ENCODE measurements around the gene WDR18. TPM values are rescaled to one million over a fixed set of nuclear protein-coding genes. Genes with fewer than 3 reads are reported as not detected.

WDR18 gene
- total and polyA plus RNA-seq, 2 of the 8 experiments (the other 6 are each of a cell fraction or from before 2014, with no cell fraction given) = 87.7 to 177 TPM

DNA sequence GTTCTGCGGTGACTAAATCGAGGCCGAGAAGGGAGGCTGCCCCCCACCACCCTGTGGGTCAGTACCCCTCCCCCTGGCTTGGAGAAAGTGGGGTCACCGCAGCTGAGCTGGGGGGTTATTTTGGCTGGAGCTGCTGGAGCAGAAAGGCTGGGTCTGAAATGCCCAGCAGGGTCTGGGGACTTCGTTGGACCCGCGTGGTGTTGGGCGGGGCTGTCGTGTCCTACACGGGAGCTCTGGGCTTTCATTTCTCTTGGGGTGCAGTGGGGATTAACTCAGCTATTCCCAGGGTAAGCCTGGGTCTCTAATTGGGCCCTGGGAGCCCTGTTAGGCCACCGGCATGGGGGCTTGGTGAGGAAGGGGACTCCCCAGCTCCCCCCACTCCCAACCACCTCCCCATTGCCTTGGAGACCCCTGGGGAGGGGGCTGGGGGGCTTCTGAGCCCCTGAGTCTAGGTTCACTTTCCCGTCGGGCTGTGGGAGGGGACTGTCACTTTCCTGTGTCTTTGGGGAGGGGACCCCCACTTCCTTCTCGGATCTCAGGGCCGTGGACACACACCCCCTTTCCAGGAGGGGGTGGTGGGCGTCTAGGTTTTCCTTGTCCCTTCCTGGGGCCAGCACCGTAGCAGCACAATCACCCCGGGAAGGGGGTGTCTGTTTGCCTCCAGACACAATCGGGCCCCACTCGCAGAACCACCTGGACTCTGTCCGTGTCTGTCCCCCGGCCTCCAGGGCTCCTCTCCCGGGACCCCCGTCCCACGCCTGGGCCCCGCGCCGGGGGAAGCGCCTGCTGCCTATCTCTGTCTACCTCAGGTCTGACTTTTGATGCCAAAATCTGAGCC is 10.2 kb upstream of the WDR18 start (continued):
- TF ChIP-seq, protein P1, sequence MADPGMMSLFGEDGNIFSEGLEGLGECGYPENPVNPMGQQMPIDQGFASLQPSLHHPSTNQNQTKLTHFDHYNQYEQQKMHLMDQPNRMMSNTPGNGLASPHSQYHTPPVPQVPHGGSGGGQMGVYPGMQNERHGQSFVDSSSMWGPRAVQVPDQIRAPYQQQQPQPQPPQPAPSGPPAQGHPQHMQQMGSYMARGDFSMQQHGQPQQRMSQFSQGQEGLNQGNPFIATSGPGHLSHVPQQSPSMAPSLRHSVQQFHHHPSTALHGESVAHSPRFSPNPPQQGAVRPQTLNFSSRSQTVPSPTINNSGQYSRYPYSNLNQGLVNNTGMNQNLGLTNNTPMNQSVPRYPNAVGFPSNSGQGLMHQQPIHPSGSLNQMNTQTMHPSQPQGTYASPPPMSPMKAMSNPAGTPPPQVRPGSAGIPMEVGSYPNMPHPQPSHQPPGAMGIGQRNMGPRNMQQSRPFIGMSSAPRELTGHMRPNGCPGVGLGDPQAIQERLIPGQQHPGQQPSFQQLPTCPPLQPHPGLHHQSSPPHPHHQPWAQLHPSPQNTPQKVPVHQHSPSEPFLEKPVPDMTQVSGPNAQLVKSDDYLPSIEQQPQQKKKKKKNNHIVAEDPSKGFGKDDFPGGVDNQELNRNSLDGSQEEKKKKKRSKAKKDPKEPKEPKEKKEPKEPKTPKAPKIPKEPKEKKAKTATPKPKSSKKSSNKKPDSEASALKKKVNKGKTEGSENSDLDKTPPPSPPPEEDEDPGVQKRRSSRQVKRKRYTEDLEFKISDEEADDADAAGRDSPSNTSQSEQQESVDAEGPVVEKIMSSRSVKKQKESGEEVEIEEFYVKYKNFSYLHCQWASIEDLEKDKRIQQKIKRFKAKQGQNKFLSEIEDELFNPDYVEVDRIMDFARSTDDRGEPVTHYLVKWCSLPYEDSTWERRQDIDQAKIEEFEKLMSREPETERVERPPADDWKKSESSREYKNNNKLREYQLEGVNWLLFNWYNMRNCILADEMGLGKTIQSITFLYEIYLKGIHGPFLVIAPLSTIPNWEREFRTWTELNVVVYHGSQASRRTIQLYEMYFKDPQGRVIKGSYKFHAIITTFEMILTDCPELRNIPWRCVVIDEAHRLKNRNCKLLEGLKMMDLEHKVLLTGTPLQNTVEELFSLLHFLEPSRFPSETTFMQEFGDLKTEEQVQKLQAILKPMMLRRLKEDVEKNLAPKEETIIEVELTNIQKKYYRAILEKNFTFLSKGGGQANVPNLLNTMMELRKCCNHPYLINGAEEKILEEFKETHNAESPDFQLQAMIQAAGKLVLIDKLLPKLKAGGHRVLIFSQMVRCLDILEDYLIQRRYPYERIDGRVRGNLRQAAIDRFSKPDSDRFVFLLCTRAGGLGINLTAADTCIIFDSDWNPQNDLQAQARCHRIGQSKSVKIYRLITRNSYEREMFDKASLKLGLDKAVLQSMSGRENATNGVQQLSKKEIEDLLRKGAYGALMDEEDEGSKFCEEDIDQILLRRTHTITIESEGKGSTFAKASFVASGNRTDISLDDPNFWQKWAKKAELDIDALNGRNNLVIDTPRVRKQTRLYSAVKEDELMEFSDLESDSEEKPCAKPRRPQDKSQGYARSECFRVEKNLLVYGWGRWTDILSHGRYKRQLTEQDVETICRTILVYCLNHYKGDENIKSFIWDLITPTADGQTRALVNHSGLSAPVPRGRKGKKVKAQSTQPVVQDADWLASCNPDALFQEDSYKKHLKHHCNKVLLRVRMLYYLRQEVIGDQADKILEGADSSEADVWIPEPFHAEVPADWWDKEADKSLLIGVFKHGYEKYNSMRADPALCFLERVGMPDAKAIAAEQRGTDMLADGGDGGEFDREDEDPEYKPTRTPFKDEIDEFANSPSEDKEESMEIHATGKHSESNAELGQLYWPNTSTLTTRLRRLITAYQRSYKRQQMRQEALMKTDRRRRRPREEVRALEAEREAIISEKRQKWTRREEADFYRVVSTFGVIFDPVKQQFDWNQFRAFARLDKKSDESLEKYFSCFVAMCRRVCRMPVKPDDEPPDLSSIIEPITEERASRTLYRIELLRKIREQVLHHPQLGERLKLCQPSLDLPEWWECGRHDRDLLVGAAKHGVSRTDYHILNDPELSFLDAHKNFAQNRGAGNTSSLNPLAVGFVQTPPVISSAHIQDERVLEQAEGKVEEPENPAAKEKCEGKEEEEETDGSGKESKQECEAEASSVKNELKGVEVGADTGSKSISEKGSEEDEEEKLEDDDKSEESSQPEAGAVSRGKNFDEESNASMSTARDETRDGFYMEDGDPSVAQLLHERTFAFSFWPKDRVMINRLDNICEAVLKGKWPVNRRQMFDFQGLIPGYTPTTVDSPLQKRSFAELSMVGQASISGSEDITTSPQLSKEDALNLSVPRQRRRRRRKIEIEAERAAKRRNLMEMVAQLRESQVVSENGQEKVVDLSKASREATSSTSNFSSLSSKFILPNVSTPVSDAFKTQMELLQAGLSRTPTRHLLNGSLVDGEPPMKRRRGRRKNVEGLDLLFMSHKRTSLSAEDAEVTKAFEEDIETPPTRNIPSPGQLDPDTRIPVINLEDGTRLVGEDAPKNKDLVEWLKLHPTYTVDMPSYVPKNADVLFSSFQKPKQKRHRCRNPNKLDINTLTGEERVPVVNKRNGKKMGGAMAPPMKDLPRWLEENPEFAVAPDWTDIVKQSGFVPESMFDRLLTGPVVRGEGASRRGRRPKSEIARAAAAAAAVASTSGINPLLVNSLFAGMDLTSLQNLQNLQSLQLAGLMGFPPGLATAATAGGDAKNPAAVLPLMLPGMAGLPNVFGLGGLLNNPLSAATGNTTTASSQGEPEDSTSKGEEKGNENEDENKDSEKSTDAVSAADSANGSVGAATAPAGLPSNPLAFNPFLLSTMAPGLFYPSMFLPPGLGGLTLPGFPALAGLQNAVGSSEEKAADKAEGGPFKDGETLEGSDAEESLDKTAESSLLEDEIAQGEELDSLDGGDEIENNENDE (IDR thresholded peaks at IDR 0.05; ENCODE audit: insufficient replicate concordance, low read length) = no peak
- TF ChIP-seq SP4 (IDR thresholded peaks at IDR 0.05; ENCODE audit: low read length) = no peak
- no peak for TF ChIP-seq RXRA (IDR thresholded peaks at IDR 0.05; ENCODE audit: insufficient read depth, low read depth, low read length)
- TF ChIP-seq KDM4A (IDR thresholded peaks at IDR 0.05; ENCODE audit: low read depth, low read length, severe bottlenecking) = no peak
- no peak for TF ChIP-seq RBBP5 (IDR thresholded peaks at IDR 0.05; ENCODE audit: borderline replicate concordance, low read depth, low read length)
- TF ChIP-seq NRF1 (IDR thresholded peaks at IDR 0.05; ENCODE audit: low read depth, low read length) = no peak
- no peak for TF ChIP-seq FOSL1 (IDR thresholded peaks at IDR 0.05; ENCODE audit: insufficient read depth, low read depth, low read length)
- TF ChIP-seq RFX5 (IDR thresholded peaks at IDR 0.05; ENCODE audit: borderline replicate concordance, low read depth, low read length) = no peak
- no peak for TF ChIP-seq MAFK (IDR thresholded peaks at IDR 0.05; ENCODE audit: low read depth, low read length)
- no peak for TF ChIP-seq SIX5 (IDR thresholded peaks at IDR 0.05; ENCODE audit: low read depth, low read length)
- no peak for TF ChIP-seq ASH2L (IDR thresholded peaks at IDR 0.05; ENCODE audit: low read length)

All from H1 (cell line).